HG03469 (cell line): ENCODE results near the gene LRG1.

Experiments used
- ATAC-seq: cut with Tn5 transposase; IDR thresholded peaks from one replicate; pipeline ENCODE4 v1.9.1; 2021; ENCODE audit warnings: mild to moderate bottlenecking, moderate library complexity, moderate number of reproducible peaks; ENCODE audit not compliant: unreplicated experiment

The LRG1 gene, protein sequence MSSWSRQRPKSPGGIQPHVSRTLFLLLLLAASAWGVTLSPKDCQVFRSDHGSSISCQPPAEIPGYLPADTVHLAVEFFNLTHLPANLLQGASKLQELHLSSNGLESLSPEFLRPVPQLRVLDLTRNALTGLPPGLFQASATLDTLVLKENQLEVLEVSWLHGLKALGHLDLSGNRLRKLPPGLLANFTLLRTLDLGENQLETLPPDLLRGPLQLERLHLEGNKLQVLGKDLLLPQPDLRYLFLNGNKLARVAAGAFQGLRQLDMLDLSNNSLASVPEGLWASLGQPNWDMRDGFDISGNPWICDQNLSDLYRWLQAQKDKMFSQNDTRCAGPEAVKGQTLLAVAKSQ

DNA sequence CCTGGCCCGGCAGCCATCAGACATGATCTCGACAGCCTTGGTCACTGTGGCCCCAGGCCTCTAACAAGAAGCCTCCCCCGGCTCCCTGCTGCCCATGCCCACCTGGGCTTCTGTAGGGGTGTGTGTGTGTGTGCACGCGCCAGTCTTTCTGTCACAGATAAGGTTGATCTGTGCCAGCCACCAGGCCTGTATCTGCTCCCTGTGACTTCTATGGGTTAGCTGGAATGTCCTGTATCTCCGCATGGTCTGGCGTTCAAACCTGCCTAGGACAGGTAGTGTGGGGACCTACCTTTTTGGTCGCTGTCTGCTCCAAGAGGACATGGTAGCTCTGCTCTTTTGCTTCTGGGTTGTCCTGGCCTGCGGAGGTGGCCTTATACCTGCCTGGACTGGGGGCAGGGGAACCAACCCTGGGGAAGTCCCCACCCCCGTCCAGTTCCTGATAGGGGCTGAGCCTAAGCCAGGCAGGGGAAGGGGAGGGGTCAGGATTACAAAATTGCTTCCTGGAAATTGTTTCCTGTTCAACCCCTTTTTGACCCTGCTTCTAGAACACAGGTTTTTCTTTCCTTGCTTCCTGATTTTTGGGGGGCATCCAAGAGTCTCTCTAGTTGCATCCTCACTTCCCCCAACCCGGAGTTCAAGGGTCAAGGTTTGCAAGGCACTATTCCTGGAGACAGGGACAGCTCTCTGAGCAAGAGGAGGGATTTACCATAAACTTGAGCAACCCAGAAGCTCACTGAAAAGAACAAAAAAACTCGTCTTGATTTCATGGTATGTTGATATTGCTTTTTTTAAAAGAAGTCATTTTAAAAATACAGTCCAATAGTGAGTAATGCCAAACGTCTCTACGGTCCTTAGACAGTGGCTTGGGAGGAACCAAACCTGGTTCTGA, at the start of gene LRG1:
TSS of gene LRG1 (minus strand) at position 344 of the 889 bp plus-strand sequence. CDS start at position 321, 23 bp downstream.
- no peak for ATAC-seq

DNA sequence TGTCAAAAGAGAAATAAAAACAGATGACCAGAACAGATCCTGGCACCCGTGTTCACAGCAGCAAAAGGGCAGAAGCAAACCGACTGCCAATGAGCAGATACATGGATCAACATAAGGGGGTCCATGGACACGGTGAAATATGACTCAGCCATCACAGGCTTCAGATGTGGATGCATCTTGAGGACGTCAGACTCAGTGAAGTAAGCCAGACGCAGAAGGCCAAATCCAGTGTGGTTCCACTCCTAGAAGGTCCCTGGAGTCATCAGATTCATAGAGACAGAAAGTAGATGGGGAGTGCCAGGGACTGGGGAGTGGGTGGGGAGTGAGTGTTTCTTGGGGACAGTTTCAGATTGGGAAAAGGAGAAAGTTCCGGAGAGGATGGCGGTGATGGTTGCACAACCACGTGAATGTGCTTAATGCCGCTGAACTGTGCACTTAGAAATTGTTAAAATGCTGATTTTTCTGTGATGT, 48.5 kb upstream of the LRG1 start:
- ATAC-seq = no peak

DNA sequence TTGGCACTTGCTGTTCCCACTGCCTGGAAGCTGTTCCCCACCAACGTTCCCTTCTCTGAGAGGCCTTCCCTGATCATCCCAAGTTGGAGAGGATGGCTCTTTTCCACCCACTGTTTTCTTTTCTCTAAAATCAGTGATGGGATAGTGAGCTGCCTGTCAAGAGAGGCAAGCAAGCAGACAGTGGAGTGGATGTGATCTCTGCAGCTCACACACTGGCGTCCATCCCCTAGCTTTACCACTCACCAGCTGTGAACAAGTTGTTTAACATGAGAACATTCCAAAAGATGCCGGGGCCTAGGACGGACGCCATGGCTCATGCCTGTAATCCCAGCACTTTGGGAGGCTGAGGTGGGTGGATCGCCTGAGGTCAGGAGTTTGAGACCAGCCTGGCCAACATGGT, 47.7 kb upstream of the LRG1 start:
- no peak for ATAC-seq

DNA sequence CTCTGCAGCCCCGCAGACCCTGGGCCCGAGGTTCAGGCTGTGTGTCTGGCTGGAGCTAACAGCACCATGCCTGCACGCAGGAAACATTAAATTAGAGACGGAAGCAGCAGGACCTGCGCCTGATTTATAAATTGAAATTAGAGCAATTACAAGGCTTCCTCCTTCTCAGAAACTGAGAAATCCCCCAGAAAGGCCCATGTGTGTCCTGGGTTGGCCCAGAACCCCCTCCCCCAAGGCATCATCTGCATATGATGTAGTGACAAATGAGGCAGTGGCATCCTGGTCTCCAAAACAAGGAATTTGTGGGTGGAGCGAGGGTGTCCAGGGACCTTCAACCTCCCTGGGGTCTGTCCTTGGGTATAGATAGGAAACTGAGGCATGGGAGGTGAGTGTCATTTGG, 46.9 kb upstream of the LRG1 start:
- no peak for ATAC-seq

DNA sequence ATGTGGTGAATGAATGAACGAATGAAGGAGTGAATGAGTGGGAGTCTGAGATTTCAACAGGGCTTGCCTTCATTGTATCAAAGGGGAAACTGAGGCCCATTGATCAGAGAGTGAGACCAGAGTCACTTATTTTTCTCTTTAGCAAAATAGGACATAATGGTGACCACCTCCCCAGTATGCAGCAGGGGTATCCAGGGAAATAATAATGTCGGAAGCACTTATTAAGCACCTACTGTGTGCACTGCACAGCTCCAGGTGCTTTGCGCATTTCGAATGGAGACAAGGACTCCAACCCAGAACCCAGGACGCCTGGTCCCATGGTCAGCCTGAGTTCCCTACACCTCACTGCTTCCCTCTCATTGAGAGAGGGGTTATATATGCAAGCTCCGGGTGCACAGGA, 46.4 kb upstream of the LRG1 start:
- no peak for ATAC-seq

DNA sequence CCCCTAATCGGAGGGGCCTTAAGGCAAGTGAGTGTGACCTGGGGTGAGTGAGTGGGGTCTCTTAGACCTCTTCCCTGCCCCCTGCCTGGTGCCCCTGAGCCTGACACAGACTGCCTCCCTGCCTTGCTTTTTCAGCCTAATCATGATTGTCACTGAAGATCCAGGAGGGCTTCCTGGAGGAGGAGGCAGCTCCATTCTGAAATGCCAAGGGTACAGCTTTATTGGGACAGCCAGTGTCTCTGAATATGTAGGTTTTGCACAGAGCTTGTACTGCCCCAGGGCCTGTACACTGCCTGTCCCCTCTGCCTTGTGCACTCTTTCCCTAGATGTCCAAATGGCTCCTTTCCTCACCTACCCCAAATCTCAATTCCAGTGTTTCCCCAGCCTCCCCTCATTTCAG, 45.7 kb upstream of the LRG1 start:
- no peak for ATAC-seq

DNA sequence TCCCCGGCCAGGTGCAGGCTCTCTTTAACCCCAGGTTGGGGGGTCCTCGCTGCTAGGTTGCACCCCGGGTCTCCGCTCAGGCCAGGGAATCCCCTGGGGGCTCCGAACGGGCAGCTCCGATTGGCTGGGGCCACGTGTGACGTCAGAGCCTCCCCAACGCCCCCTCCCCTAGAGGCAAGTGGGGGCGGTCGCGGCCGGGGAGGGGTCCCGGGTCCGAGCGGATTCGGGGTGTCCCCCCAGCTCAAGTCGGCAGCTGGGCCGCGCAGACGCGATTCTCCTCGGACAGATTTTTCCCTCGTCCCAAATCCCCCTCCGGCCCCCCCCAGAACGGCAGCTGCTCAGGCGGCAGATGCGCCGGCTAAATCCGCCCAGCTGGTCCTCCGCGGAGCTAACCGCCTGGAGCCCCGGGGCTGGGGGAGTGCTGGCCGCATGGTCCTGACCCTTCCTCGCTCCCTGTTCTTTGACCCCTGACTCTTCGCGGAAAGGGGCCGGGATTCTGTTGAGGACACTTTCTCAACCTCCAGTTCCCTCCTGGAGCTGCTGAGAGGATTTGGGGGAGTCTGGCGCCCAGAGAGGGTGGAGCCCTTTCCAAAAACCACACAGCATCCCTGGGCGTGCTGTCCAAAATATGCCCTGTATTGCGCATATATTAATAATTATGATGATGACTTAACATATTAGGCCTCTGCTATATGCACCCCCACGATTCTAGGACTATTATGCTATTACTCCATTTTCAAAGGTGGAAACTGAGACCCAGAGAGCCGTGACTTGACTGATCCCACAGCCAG, 45.0 kb upstream of the LRG1 start:
- ATAC-seq = no peak

DNA sequence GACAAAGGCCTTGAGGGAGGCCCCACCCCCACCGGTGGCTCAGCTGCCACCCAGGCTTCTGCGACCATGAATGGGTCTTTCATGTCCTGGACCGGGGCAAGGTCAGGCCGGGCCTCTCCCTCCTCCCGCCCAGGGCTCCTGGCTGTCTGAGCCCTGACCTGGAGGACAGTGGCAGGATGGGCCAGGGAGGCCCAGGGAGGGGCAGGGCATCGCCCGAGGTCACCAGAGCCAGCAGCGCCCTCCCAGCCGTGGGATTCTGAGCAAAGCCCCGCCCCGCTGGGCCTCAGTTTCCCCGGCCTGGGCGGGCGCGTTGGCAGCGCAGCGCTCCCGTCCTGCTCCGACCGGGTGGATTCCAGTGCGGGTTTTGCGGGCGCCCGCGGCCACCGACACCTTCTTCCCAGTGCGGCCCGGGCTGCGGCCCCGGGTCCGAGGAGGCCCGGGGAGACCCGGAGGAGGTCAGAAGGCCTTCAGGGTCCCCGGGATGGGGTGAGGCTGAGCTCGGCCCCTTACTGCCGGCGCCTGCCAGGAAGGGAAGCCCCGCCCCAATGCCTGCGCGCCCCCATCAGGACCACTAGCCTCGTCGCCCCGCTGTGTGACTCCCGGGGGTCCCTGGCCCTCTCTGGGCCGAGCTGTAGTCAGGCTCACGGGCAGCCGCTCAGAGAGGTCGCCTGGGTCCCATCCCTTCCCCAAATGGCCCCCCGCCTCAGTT, 44.3 kb upstream of the LRG1 start:
- no peak for ATAC-seq

DNA sequence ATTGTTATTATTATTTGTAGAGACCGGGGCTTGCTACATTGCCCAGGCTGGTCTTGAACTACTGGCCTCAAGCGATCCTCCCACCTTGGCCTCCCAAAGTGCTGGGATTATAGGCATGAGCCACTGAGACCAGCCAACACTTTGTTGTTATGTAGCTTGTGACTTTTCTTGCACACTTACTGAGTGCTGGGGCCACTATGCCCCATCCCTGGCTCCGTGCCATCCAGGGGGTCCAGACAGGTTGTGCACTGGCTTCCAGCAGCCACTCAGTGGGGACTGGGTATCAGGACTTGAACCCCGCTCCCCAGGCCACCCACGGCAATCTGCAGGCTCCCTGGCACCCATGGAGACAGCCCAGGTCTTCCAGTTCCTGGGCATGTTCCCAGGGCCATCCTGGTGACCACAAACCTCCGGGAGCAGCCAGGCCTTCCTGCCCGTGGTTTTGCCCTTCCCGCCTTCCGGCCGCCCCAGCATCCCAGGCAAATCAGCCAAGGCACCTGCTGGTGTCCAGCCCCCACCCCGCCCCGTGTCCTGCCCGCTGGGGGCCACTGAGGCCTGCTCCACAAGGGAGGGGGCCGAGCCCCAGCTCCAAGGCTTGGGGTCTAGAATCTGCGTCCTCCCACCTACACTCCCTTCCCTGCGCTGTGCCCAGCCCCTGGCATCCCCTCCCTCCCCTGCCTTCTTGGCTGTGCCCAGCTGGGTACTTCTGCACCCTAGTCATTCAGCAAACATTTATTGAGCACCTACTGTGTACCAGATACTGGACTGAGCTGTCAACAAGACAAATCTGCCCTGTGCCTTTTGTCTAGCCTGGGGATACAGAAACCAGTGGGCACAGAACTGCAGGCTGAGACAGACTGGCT, 43.4 kb upstream of the LRG1 start:
- no peak for ATAC-seq

DNA sequence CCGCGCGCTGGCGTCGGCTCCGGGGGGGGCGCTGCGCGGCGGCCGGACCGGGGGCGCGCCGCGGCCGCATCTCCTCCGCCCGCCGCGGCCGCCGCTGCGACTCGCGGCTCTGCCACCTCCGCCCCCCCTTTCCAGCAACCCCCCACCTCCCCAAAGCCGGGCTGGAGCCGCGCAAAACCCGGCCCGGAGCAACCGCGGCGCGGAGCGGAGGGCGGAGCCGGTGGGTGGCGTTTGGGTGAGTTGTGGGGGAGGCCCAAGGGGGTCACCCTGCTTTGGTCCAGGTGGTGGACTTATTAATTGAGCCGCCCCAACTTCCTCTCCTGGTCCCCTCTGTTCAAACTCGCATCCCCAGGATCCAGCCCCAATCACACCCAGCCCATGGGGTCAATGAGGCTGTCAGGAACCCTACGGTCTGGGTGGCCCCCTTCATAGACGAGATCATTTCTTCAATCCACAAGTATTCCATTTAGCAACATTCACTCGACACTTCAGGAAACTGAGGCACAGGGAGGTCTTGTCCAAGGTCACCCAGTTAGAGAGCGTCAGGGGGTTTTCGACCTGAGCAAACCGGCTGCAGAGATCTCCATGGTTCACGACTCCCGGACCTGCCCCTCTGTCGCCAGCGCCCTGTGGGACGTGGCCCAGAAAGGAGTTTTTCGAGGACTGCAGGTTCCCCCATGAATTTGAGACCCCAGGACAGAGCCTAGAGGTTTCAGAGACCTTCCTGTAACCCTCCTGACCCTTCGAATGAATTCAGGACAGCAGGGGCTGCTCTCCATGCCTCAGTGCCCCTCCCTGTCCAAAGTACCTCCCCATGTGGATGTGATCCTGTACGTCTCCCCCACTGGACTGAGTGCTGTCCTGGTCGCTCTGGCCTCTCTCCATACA, 42.1 kb upstream of the LRG1 start:
- ATAC-seq = no peak

DNA sequence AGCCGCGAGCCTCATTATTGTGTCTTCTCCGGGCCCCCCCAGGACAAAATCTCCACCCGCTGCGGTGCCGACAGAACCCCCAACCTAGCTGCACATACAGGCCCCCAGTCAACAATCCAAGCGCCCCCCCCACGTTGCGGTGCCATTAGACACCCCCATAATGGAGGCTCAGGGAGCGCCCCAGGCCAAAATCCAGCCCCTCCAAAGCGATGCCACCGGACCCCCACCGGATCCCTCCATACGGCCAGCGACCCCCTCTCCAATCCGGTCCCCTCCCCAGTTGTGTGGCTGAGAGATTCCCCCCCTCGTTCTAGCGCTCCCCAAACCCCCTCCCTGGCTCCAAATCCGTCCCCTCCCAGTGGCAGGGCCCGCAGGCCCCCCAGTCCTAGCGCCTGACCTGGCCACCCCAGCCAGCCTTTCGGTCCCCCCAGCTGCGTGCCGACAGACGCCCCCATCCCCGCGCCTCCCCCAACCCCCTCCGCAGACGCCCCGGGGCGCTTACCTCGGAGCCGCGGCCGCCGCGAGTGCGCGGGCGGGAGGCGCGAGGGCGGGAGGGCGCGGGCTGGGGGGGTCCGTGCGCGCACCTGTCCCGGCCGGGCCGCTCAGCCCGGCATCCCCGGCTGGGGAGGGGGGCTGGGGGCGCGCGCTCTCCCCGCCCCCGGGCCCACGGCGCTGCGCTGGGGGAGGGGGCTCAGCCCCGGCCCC, 41.3 kb upstream of the LRG1 start:
- no peak for ATAC-seq

DNA sequence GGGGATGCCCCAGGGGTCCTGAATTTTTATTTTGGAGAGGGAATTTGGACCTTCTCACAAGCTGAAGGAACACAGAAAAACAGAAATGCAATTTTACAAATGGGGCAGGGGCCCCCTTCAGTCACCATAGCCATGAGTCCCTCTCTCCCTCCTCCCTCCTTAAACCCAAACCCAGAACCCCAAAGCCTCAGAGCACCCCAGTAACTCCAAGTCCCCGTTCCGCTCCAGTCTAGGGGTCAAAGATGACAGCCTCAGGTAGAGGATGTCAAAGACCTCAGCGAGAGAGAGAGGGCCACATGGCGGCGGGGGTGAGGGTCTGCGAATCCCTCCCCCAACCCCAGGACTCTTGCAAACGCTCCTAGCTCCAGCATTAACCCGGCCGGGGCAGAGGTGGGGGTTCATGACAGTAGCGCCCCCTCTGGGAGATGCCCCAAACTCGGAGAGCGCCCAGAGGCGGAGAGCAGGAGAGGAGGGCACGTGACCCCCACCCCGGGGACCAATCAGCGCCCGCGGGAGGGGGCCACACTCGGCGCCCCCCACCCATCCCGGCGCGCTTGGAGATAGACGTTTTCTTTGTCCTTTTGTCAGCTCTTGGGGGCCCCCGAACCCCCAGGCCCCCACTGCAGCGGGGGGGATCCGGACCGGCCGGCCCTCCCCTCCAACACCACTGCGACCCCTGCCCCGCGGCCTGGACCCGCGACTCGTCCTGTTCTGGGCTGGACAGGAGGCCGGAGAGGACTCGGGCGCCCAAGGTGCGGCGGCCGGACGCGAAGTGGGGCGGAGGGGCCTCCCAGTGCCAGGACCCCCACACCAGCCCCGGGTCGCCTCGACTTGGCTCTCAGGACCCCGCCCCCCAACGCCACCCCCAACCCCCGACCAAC, 40.4 kb upstream of the LRG1 start:
- ATAC-seq = no peak

DNA sequence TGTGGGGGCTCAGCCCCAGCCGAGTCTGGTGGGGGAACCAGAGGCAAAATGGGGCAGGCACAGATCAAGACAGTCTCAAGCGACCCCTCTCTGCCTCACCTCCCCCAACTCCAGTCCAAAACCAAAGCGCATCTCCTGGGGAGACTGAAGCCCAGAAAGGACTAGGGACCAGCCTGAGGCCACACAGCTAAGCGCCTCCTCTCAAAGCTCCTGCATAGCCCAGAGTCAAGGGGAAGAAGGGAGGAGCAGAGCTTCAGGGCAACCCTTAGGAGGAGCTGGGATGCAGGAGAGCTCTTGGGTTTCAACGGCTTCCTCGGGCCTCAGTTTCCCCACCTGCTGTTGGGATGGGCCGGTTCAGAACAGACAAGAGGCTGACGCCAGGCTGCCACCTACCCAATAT, 39.6 kb upstream of the LRG1 start:
- no peak for ATAC-seq

DNA sequence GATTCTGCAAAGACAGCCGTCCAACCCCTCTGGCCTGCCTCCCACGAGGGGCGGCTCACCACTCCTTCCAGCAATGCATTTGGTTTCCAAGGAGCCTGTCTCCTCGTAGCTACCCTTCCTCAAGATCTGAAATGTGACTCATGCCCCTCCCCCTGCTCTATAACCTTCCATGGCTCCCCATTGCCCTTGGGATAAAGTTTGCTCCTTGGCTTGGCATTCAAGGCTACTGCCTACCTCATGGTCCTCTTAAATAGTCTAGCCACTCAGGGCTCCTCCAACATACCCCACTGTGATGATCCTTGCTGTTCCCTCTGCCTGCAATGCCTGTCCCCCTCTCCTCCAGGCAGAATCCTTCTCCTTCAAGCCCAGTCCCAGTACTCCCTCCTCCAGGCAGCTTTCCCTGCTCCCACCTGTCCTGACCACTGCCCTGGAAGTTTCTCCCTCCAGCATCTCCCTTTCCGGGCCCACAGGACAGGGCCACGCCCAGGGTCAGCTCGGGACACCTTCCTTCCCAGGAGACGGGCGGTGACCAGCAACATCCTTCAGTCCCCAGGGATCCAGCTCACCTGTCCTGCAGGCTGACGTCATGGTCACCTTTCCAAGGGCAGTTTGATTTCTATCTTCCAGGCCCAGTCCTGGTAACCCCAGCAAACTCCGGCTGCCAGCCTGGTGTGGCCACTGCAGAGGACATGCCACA, 38.9 kb upstream of the LRG1 start:
- ATAC-seq = no peak

DNA sequence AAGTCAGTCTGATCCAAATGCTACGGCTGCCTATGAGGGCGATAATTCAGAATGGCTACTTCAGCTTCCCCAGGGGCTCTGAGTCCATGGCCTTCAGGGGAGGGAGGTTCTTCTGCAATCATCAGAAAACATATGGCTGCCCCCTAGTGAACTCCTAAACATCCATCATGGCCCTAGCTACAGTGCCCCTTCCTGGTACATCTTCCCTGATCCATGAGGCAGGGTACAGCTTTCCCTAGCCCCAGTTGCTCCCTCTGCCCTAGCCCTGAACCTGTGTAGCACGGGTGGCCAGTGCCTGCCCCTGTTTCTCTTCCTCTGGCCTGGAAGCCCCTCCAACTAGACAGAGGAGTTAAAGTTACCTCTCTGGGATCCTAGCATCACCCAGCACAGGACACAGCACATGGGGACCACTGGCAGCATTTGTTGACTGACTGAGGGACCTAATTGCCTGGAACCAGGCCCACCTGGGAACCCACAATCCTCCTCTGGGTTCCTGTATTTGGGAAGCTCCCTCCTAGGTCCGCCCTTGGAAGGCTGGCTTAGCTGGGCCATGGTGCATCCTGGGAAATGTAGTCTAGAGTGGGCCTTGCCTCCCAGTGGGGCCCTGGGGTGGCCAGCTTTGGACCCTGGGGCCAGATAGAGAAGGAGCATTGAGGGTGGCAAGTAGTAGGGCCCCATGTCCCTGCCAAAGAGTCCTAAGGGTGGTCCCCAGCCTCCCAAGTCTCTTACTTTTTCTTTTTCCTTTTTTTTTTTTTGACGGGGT, 37.4 kb upstream of the LRG1 start:
- no peak for ATAC-seq
